Naive thymus-derived CD4-positive, alpha-beta T cell (primary cell): Measurements from ENCODE around the gene POLR2L. TPM values are rescaled to one million over a fixed set of nuclear protein-coding genes. Genes with fewer than 3 reads are reported as not detected.

ENCODE experiments used
- ATAC-seq: fragments of 150-1000 bp; cut with Tn5 transposase; 2 replicates; pipeline ENCODE4 v1.10.0; 2021; ENCODE audit warnings: mild to moderate bottlenecking, moderate library complexity
- CTCF ChIA-PET: fragments of 350-600 bp; sonication (Branson Sonifier 250); formaldehyde crosslinking; loops from one replicate; lab custom pipeline; 2021; ENCODE audit warnings: antibody characterized with exemption; lab: Charles Lee
- POLR2A ChIA-PET: fragments of 350-600 bp; sonication (Branson Sonifier 250); formaldehyde crosslinking; loops from one replicate; lab custom pipeline; 2021; ENCODE audit warnings: antibody characterized with exemption, inconsistent platforms; lab: Charles Lee
- DNase-seq, 9 donors: peaks; one replicate each; pipeline versions ENCODE4 v3.0.0 to v3.0.0-alpha.2; 2020 to 2022; ENCODE audit warnings: mixed read lengths in 1 of 9
- H3K27ac ChIP-seq: one replicate; pipeline ENCODE4 v1.7.0; 2013; ENCODE audit warnings: mild to moderate bottlenecking, low read depth, low read length, moderate library complexity
- H3K27me3 ChIP-seq, 2 donors: one replicate each; pipeline ENCODE4 v1.7.0; 2013; ENCODE audit warnings: low read length in 2 of 2, mild to moderate bottlenecking in 2 of 2, moderate library complexity in 2 of 2; ENCODE audit not compliant: control insufficient read depth in 2 of 2, insufficient read depth in 2 of 2
- H3K36me3 ChIP-seq, 3 experiments: 1 replicate in 2 of 3; 2 replicates in 1 of 3; pipeline ENCODE4 v1.7.0; 2013; ENCODE audit warnings: low read length in 3 of 3, mild to moderate bottlenecking in 3 of 3, moderate library complexity in 1 of 3; ENCODE audit not compliant: insufficient read depth in 3 of 3, control insufficient read depth in 2 of 3
- H3K4me1 ChIP-seq, 2 donors: one replicate each; pipeline ENCODE4 v1.7.0; 2013; ENCODE audit warnings: low read length in 2 of 2, mild to moderate bottlenecking in 2 of 2, moderate library complexity in 1 of 2; ENCODE audit not compliant: control insufficient read depth in 2 of 2, insufficient read depth in 2 of 2
- H3K4me3 ChIP-seq: 2 replicates; pipeline ENCODE4 v1.7.0; 2013; ENCODE audit warnings: mild to moderate bottlenecking, low read length
- H3K9me3 ChIP-seq, 3 experiments: 1 replicate in 2 of 3; 2 replicates in 1 of 3; pipeline ENCODE4 v1.7.0; 2013; ENCODE audit warnings: low read length in 3 of 3; ENCODE audit not compliant: control insufficient read depth in 2 of 3
- H3K27ac Mint-ChIP-seq, 9 donors: one replicate each; pipeline ENCODE4 v1.8.0; 2020 to 2022; ENCODE audit warnings: mixed read lengths in 9 of 9, mild to moderate bottlenecking in 8 of 9, moderate library complexity in 5 of 9, inconsistent platforms in 2 of 9
- H3K27me3 Mint-ChIP-seq, 5 donors: one replicate each; pipeline ENCODE4 v1.8.0; 2021 to 2022; ENCODE audit warnings: mixed read lengths in 5 of 5, mild to moderate bottlenecking in 1 of 5
- H3K36me3 Mint-ChIP-seq, 5 donors: one replicate each; pipeline ENCODE4 v1.8.0; 2020 to 2022; ENCODE audit warnings: mixed read lengths in 5 of 5, mild to moderate bottlenecking in 3 of 5, inconsistent platforms in 1 of 5
- H3K4me1 Mint-ChIP-seq, 7 donors: one replicate each; pipeline ENCODE4 v1.8.0; 2020 to 2022; ENCODE audit warnings: mixed read lengths in 7 of 7, mild to moderate bottlenecking in 3 of 7, inconsistent platforms in 1 of 7
- H3K4me3 Mint-ChIP-seq, 10 donors: one replicate each; pipeline ENCODE4 v1.8.0; 2020 to 2022; ENCODE audit warnings: mild to moderate bottlenecking in 10 of 10, mixed read lengths in 10 of 10, moderate library complexity in 6 of 10, inconsistent platforms in 2 of 10
- H3K9me3 Mint-ChIP-seq, 11 donors: one replicate each; pipeline ENCODE4 v1.8.0; 2020 to 2022; ENCODE audit warnings: mixed read lengths in 11 of 11, mild to moderate bottlenecking in 4 of 11, inconsistent platforms in 1 of 11, moderate library complexity in 1 of 11
- intact Hi-C, 2 donors: fragments of 100-400 bp; cut with micrococcal nuclease; formaldehyde crosslinking; loops; one replicate each; pipeline ENCODE4 v1.15.1; 2023
- polyA plus RNA-seq, 2 donors: library from polyadenylated mRNA; unstranded; fragments of 300-500 nt; fragmentation: Illumina TruSeq; gene quantifications; one replicate each; pipeline ENCODE4 v1.2.3, GENCODE V29; 2021
- total RNA-seq, 6 experiments: library from RNA in 5 of 6; stranded (reverse) in 5 of 6; gene quantifications; 1 replicate in 5 of 6; 2 replicates in 1 of 6; pipeline ENCODE4 v1.2.3 and lab custom pipeline; 2021 to 2026

The POLR2L gene
- total and polyA plus RNA-seq, 7 experiments from 2014 or later: 31.2 to 93.3 (median 49.1) TPM

GRCh38 chr11:887589-887988 is 45.3 kb upstream of the POLR2L start:
- peaks cover 0 to 43% (median 0%) of the 10 kb centered on the region in 3 experiments for H3K36me3 ChIP-seq
- H3K4me3 ChIP-seq: no peak overlapping the region
- Mint-ChIP-seq H3K9me3 (no peaks in the 10 kb centered on the region), H3K4me3 (no peak overlapping the region), H3K36me3 (peaks cover 0 to 8% (median 4%) of the 10 kb centered on the region in 5 donors), H3K27ac (no peak overlapping the region), H3K4me1 (peaks cover 0 to 3% (median 0%) of the 10 kb centered on the region in 7 donors), H3K27me3 (no peaks in the 10 kb centered on the region)
- no peaks in the 10 kb centered on the region for H3K27me3 ChIP-seq
- H3K9me3 ChIP-seq: no peaks in the 10 kb centered on the region
- ChIA-PET CTCF (no interaction called here), POLR2A (no interaction called here)
- no peaks in the 10 kb centered on the region for H3K4me1 ChIP-seq
- DNase-seq (no peak), ATAC-seq (no peak)
- H3K27ac ChIP-seq: no peak overlapping the region
- intact Hi-C loops: no loop called here

DNA sequence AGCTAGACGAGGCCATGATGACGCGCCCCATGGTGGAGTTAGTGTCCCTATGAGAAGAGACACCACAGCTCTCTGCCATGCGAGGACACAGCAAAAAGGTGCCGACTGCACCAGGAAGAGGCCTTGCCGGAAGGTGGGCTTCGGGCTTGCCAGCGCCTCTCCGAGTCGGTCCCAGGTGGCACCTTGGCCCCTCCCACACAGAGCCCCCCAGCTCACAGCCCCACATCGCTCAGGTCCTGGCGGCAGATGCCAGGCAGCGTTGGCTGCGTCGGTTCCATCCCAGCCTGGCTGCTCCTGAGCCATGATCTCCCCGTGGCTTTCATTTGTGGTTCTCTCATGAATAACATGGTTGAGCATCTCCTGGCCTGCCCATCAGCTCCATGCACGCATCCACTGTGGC is 44.2 kb upstream of the POLR2L start:
- no peaks in the 10 kb centered on the region for H3K4me1 ChIP-seq
- intact Hi-C loops: no loop called here
- H3K4me3 ChIP-seq: no peak overlapping the region
- no peak overlapping the region for H3K4me3 Mint-ChIP-seq
- no peaks in the 10 kb centered on the region for H3K9me3 Mint-ChIP-seq
- no peaks in the 10 kb centered on the region for H3K9me3 ChIP-seq
- no peak for ATAC-seq
- H3K36me3 Mint-ChIP-seq: peaks cover 0 to 14% (median 5%) of the 10 kb centered on the region in 5 donors
- H3K27ac Mint-ChIP-seq: no peak overlapping the region
- DNase-seq: no peak
- H3K4me1 Mint-ChIP-seq: peaks cover 0 to 3% (median 0%) of the 10 kb centered on the region in 7 donors
- no peaks in the 10 kb centered on the region for H3K27me3 Mint-ChIP-seq
- ChIA-PET POLR2A (no interaction called here), CTCF (no interaction called here)
- no peak overlapping the region for H3K27ac ChIP-seq
- H3K36me3 ChIP-seq: peaks cover 0 to 47% (median 0%) of the 10 kb centered on the region in 3 experiments
- H3K27me3 ChIP-seq: no peaks in the 10 kb centered on the region

GRCh38 chr11:884578-885070 is 42.3 kb upstream of the POLR2L start:
- Mint-ChIP-seq H3K9me3 (no peaks in the 10 kb centered on the region), H3K27ac (no peak overlapping the region), H3K4me1 (peaks cover 0 to 3% (median 0%) of the 10 kb centered on the region in 7 donors), H3K27me3 (no peaks in the 10 kb centered on the region), H3K36me3 (peaks cover 0 to 17% (median 5%) of the 10 kb centered on the region in 5 donors), H3K4me3 (no peak overlapping the region)
- Histone ChIP-seq H3K4me3 (no peak overlapping the region), H3K27ac (no peak overlapping the region), H3K27me3 (no peaks in the 10 kb centered on the region), H3K9me3 (no peaks in the 10 kb centered on the region), H3K4me1 (no peaks in the 10 kb centered on the region), H3K36me3 (peaks cover 0 to 62% (median 0%) of the 10 kb centered on the region in 3 experiments)
- POLR2A ChIA-PET: no interaction called here
- no peak for DNase-seq
- no peak for ATAC-seq
- intact Hi-C loops: no loop called here
- CTCF ChIA-PET: no interaction called here

DNA sequence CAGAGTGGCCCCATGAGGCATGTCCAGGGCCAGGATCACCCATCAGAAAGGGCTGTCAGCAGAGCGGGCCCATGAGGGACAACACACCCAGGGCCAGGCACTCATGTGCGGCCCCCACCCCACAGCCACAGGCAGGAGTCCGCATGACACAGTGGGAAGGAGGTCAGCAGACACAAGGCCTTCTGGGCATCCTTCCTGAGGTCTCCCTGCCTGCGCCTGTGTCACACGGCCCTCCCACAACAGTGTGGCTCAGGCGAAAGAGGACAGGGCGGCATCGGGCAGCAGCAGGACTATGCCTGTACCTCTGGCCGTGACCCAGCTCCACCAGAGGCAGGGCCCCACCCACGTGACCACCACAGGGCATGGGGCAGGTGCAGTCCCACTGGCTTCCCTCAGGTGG is 41.2 kb upstream of the POLR2L start:
- Histone ChIP-seq H3K36me3 (peaks cover 0 to 60% (median 0%) of the 10 kb centered on the region in 3 experiments), H3K4me1 (no peaks in the 10 kb centered on the region), H3K9me3 (no peaks in the 10 kb centered on the region), H3K27ac (no peak overlapping the region), H3K27me3 (no peaks in the 10 kb centered on the region), H3K4me3 (no peak overlapping the region)
- intact Hi-C loops: no loop called here
- DNase-seq (no peak), ATAC-seq (no peak)
- Mint-ChIP-seq H3K27ac (no peak overlapping the region), H3K4me1 (peaks cover 0 to 3% (median 0%) of the 10 kb centered on the region in 7 donors), H3K4me3 (no peak overlapping the region), H3K27me3 (no peaks in the 10 kb centered on the region), H3K9me3 (no peaks in the 10 kb centered on the region), H3K36me3 (peaks cover 0 to 21% (median 5%) of the 10 kb centered on the region in 5 donors)
- CTCF ChIA-PET: no interaction called here
- POLR2A ChIA-PET: no interaction called here

DNA sequence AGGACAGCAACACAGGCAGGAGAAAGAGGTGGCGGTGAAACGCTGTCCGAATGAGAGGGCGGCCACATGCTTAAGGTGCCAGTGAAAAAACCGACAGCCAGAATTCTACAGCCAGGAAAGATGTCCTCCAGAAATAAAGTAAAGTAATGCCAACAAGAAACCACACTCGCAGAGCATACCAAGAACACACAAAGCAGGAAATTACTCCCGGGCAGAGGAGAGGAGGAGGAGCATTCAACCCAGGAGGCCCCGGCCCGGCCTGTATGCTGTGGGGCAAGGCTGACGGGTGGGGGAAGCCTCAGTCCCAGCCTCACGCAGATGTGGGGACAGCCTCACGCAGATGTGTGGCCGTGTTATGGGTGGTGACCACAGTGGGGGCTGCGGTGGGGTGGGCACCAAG is 40.3 kb upstream of the POLR2L start:
- Histone ChIP-seq H3K36me3 (peaks cover 0 to 53% (median 0%) of the 10 kb centered on the region in 3 experiments), H3K27ac (no peak overlapping the region), H3K4me3 (no peak overlapping the region), H3K9me3 (no peaks in the 10 kb centered on the region), H3K4me1 (no peaks in the 10 kb centered on the region), H3K27me3 (no peaks in the 10 kb centered on the region)
- no peak for ATAC-seq
- no peak for DNase-seq
- no peaks in the 10 kb centered on the region for H3K9me3 Mint-ChIP-seq
- intact Hi-C loops: no loop called here
- no peaks in the 10 kb centered on the region for H3K27me3 Mint-ChIP-seq
- no peak overlapping the region for H3K4me3 Mint-ChIP-seq
- peaks cover 0 to 3% (median 0%) of the 10 kb centered on the region in 7 donors for H3K4me1 Mint-ChIP-seq
- peak overlapping the region in 1 of 9 donors; percentile 14 for H3K27ac Mint-ChIP-seq
- H3K36me3 Mint-ChIP-seq: peaks cover 0 to 24% (median 5%) of the 10 kb centered on the region in 5 donors
- CTCF ChIA-PET: no interaction called here
- POLR2A ChIA-PET: no interaction called here

DNA sequence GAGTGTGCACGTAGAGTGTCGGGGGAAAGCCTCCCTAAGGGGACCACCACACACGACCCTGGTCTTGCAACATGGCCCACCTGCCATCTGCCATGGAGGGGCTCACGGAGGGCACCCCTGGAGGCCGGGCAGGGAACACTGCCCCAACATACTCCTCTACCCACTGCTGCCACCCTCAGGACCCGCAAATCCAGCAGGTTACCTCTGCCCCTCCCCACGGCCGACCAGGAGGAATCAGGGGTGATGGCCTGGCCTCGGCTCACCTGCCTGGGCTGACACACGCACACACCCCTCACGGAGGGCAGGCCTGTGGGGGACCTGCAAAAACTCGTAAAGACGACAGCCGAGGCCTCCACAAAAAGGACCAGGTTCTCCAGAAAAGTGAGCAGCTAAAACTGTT is 38.1 kb upstream of the POLR2L start:
- peaks cover 0 to 50% (median 0%) of the 10 kb centered on the region in 3 experiments for H3K36me3 ChIP-seq
- ATAC-seq (no peak), DNase-seq (no peak)
- ChIA-PET POLR2A (no interaction called here), CTCF (no interaction called here)
- H3K9me3 Mint-ChIP-seq: no peaks in the 10 kb centered on the region
- intact Hi-C loops: no loop called here
- H3K4me3 ChIP-seq: no peak overlapping the region
- H3K36me3 Mint-ChIP-seq: peaks cover 0 to 27% (median 10%) of the 10 kb centered on the region in 5 donors
- H3K27ac ChIP-seq: no peak overlapping the region
- no peak overlapping the region for H3K27ac Mint-ChIP-seq
- no peaks in the 10 kb centered on the region for H3K9me3 ChIP-seq
- H3K27me3 Mint-ChIP-seq: no peaks in the 10 kb centered on the region
- peaks cover 0 to 6% (median 0%) of the 10 kb centered on the region in 7 donors for H3K4me1 Mint-ChIP-seq
- H3K4me3 Mint-ChIP-seq: no peak overlapping the region
- H3K4me1 ChIP-seq: no peaks in the 10 kb centered on the region
- H3K27me3 ChIP-seq: no peaks in the 10 kb centered on the region

DNA sequence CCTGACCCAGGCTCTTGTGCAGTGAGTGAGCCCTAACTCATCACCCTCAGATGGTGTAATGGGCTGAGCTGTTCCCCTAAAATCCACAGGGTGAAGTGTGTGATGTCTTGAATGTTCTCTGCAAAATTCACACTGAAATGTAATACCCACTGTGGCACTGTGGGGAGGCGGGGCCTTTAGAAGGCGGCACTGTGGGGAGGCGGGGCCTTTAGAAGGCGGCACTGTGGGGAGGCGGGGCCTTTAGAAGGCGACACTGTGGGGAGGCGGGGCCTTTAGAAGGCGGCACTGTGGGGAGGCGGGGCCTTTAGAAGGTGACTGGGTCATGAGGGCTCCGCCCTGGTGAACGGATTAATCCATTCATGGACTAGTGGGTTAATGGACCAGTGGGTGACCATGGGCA is 35.2 kb upstream of the POLR2L start:
- no peak for DNase-seq
- Histone ChIP-seq H3K36me3 (peaks cover 0 to 44% (median 0%) of the 10 kb centered on the region in 3 experiments), H3K27ac (no peak overlapping the region), H3K9me3 (no peaks in the 10 kb centered on the region), H3K4me3 (no peak overlapping the region), H3K27me3 (no peaks in the 10 kb centered on the region), H3K4me1 (no peaks in the 10 kb centered on the region)
- Mint-ChIP-seq H3K4me3 (no peak overlapping the region), H3K36me3 (peaks cover 0 to 37% (median 14%) of the 10 kb centered on the region in 5 donors), H3K9me3 (no peaks in the 10 kb centered on the region), H3K4me1 (peaks cover 0 to 8% (median 0%) of the 10 kb centered on the region in 7 donors), H3K27ac (no peak overlapping the region), H3K27me3 (no peaks in the 10 kb centered on the region)
- intact Hi-C loops: no loop called here
- POLR2A ChIA-PET: no interaction called here
- CTCF ChIA-PET: no interaction called here
- no peak for ATAC-seq
